NCI-H526 treated with DMSO at 0.1 percent for 48 hours (cell line): ENCODE data around the gene CCDC32.

Source experiments
- DNase-seq: peaks from one replicate; lab custom pipeline; 2025; lab: John Stamatoyannopoulos, UW

Gene CCDC32

DNA sequence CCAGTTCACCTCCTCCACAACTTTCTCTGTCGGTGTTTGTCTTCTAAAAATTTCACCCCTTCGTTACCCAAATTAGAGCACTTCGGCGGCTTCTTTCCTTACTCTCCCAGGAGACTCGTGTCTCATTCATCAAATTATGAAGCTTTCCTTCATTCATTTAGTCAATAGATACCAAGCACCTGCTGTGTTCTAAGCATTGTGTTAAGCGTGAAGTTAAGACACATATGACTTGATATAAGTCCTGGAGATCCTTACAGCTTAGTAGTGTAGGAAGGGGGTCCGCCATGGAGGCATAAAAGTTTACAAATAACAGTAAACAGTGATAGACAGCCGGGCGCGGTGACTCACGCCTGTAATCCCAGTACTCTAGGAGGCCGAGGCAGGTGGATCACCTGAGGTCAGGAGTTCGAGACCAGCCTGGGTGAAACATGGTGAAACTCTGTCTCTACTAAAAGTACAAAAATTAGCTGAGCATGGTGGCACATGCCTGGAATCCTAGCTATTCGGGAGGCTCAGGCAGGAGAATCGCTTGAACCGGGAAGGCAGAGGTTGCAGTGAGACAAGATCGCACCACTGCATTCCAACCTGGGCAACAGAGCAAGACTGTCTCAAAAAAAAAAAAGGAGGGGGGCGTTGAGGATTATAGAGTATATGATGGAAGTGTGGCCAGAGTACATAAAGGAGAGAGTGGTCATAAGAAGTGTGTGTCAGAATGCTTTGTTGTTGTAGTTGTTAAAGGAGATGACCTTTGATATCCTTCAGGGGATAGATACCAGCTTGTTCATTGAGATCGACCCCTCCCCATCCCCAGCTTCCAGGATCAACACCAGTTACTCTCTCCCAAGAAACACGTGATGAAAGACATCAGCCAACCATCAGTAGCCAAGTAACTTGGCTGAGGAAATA is 744 bp upstream of the CCDC32 start:
- no peak for DNase-seq

DNA sequence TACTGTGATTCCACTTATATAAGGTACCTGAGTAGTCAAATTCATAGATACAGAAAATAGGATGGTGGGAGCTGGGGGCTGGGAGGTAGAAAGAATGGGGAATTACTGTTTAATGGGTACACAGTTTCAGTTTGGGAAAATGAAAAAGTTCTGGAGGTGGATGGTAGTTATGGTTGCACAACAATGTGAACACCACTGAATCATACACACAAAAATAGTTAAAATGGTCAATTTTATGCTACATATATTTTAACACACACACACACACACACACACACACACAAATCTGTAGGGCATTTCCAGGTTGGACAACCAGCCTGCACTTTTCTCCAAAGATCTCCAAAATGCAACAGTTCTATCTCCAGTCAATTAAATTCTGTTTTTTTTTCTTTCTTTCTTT is 1.4 kb downstream of the CCDC32 start:
- DNase-seq, result no peak

DNA sequence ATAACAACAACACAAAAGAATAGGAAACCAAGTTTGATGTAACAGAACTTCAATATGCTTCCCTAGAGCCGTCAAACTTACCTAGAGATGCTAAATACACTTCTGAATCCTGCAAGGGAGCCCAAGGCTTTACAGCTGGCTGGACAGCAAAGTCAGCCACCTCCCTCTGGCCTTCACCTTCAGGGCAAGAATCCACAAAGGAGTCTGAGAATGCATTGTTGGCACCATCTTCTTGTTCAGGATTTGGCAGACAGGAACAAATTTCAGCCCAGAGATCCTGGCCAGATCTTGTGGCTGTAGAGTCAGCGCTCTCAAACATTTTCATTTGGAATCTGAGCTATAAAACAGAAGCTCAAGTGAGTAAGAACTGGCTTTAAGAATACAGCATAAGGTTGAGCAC is 2.2 kb downstream of the CCDC32 start:
- DNase-seq, result no peak

DNA sequence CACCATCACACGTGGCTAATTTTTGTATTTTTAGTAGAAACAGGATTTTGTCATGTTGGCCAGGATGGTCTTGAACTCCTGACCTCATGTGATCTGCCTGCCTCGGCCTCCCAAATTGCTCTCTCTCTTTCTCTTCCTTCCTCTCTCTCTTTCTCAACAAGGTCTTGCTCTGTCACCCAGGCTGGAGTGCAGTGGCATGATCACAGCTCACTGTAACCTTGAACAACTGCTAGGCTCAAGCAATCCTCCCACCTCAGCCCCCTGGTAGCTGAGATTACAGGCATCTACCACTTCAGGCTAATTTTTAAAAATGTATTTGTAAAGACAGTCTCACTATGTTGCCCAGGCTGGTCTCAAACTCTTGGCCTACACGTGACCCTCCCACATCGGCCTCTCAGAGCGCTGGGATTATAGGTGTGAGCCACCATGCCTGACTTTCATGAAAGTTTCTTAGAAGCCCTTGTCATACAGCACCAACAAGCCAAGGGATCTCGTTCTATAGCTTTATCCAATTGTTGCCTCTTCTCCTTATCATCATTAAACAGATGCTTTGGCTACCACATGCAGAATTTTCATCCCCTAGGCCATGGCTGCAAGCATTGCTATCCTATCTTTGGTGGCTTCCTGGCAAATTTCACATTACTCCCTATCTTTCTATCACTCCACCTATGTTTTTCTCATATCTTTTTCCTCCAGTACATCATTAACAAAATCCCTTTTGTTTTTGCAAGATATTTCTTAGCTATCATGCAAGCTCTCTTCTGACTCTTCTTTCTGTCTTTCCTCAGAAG is 5.7 kb downstream of the CCDC32 start:
- DNase-seq, result no peak

GRCh38 chr15:40555876-40556275 is 9.0 kb downstream of the CCDC32 start:
- DNase-seq, result no peak

DNA sequence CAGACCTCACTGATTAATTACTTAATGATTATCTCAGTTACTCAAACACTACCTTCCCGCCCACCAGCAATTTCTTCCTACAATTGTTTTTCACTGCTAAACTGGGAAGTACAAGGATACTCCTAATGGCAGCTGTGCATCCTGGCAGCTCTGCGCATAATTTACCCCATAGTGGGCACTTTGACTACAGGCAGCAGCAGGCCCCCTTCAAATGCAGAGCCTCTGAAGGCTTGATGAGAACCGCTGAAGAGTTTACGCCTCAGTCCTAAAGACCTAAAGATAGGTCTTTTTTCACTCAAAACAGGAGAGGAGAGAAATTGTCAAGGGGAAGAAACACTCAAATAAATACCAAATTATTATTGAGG is 10.7 kb downstream of the CCDC32 start:
- no peak for DNase-seq

DNA sequence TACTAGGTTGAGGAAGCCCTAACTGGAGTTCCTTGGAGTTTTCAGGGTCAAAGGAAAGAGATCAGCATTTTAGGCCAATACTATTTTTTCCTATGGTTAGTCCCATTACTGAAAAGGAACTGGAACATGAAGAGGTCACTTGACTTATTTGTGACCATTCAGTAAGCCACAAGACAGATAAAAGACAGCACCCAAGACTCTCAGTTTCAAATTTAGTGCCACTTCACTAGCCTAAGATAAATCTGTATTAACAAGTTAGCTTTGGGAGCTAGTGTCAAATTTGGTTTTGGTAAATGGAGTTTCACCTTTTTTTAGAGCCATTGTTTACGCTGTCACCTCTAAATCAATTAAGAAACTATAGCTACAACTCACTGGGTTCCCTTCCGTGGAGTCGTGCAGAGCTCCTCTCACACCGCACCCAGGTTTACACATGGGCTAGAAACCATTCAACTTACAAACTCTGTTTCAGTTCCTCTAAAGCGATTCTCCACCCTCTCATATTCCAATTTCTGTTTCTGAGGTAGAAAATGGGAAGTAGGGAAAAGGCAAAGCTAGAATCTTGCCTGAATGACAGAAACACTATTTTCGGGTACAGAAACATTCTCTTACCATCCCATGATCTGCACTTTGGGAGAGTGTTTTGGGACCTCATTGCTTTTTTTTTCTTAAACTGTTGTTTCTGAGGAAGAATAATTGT is 14.4 kb downstream of the CCDC32 start:
- no peak for DNase-seq

- no peak for DNase-seq
These were observed 14.9 kb downstream of the CCDC32 start for GRCh38 chr15:40549894-40550293.

GRCh38 chr15:40548610-40549009 is 16.2 kb downstream of the CCDC32 start:
- no peak for DNase-seq

DNA sequence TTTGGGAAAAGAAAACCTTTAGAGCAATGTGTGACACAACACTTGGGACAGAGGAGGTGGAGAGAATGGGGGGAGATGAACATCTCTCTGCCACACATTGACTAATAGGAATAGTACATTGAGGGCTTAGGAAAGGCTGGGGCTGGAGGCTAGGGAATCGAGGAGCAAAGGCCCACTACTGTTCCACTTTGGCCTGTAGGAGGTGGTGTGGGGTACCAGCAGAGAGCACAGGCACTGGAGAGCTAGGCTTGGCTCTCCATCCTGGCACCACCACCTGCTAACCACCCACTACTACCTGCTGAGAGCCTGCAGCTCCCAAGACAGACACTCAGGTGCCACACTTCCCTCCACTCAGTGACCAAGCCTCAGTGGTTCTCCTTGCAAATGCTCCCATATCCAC is 19.4 kb downstream of the CCDC32 start:
- DNase-seq, result no peak

DNA sequence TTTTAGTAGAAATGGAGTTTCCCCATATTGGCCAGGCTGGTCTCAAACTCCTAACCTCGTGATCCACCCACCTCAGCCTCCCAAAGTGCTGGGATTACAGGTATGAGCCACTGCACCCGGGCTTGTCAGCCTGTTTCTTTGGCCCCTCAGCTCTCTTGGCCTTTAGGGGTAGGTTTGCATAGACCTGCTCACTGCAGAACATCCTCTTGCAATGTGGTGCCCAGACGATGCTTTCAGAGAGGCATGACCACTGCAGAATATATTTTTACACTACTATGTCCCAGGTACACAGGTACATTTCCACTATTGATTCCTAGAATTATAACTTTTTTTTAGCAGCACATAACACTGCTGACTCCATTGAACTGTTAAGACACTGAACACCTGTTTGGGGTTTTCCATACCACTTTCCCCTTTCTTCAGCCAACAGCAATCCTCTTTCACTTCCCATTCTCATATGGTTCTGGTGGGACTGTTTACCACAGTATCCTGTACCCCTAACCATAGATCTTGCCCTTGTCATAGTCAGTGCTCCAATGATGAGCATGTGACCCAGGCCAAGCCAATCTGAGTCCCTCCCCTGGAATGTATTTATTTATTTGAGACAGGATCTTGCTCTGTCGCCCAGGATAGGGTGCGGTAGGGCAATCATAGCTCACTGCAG is 21.1 kb downstream of the CCDC32 start:
- no peak for DNase-seq

- no peak for DNase-seq
These were observed 21.8 kb downstream of the CCDC32 start for GRCh38 chr15:40543082-40543481.

GRCh38 chr15:40538976-40539375 is 25.9 kb downstream of the CCDC32 start:
- no peak for DNase-seq

GRCh38 chr15:40536501-40536900 is 28.3 kb downstream of the CCDC32 start:
- no peak for DNase-seq

GRCh38 chr15:40534371-40534770 is 30.5 kb downstream of the CCDC32 start:
- no peak for DNase-seq

DNA sequence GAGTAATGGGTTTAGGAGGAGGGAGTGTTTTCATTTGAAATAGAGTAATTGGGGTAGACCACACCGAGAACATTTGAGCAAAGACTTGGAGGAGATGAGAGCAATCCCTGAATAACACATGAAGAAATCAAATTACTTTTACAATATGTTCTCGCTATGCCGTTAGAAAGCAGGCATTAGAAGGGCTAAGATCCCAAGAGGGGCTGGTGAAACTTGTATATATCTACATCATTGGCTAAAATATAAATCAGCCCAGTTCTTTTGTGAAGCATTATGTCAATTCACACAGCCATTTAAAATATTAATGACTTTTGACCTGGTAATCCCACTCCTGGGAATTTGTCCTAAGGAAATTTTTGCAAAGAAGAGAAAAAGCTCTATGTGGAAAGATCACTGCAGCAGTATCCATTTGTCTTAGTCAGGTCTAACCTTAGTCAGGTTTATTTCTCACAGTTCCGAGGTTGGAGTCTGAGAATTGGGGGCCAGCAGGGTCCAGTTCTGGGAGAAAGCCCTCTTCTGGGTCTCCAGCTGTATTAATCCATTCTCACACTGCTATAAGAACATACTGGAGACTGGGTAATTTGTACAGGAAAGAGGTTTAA is 31.0 kb downstream of the CCDC32 start:
- DNase-seq, result no peak

GRCh38 chr15:40528801-40529200 is 36.0 kb downstream of the CCDC32 start:
- no peak for DNase-seq

- no peak for DNase-seq
These were observed 39.0 kb downstream of the CCDC32 start for GRCh38 chr15:40525855-40526254.

GRCh38 chr15:40523611-40524010 is 41.2 kb downstream of the CCDC32 start:
- DNase-seq, result no peak

- DNase-seq, result no peak
These were observed 48.5 kb downstream of the CCDC32 start for GRCh38 chr15:40516322-40516721.

DNA sequence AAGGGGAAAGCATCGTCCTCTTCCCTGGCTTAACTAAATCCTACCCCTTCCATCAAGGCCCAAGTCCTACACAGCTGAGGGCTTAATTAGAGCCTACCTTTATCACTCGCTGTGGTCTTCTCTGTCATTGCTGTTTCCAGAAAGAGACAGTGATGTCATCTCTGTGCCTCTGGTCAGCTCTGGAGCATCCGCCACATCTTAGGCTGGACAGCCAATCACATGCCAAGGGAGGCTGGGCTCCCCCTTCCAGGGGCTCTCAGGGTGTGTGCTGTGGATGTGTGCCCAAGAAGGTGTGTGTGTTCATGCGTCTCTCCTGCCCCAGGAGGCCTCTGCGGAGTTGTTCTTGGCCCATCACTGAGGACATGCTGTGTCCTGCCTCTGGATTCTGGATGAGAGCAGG is 51.2 kb downstream of the CCDC32 start:
- DNase-seq, result no peak

DNA sequence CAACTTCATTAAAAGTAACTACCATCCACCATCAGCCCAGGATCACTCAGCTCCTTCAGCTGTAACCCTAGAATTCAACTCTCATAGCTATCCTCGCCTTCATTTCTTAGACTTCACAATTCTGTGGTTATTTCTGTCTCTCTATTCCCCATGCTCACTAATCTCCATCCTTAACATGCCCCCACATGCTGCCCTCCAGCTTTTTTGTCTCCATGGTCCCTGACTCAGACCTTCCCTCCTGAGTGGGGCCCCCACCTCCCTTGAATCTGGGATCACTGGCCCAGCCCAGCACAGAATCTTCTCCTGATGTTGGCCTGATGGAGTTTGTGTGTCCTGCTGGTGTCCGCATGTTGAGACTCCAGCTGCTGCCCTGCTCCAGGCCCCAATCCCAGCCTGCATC is 52.4 kb downstream of the CCDC32 start:
- no peak for DNase-seq
